GM10266 (cell line): ENCODE measurements around the gene SORCS2.

Source experiments
- DNase-seq: peaks from one replicate; pipeline ENCODE4 v3.0.0; 2012; ENCODE audit errors: extremely low spot score
- CTCF ChIP-seq: IDR thresholded peaks from 2 replicates; pipeline ENCODE4 v1.5.1; 2012; ENCODE audit warnings: mild to moderate bottlenecking, low read depth; ENCODE audit not compliant: control insufficient read depth, insufficient read depth; ENCODE audit errors: missing control alignments

SORCS2 gene

GRCh38 chr4:7711307-7711963, 519.1 kb downstream of the SORCS2 start:
- TF ChIP-seq CTCF: no peak
- DNase-seq: no peak

DNA sequence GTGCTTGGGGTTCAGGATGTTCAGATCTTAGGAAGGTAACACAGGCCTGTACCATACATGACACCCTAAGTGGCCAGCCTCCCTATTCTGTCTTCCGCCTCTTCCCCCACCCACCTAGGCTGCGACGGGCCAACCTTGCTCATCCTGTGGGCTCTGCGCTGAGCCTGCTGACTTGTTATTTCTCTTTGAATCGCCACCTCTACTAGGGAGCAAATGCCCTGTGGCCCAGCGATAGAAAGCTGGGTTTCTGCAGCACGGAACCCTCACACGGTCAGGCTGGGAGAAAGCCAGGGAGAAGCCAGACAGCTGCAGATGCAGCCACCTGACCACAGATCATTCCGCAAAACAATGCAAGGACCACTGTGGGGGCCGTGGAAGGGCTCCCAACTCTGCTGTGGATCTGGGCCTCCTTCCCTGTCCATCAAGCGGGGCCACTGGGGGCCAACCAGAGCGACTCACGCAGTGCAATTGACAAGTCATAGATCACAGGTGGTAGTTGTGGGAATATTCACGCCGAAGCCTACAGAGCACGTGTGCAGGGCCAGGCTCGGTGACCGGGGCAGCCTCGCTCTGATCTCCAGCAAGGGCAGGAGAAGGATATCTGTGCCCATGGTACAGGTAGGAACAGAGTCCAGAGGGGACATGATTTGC, 519.8 kb downstream of the SORCS2 start:
- no peak for DNase-seq
- no peak for TF ChIP-seq CTCF

DNA sequence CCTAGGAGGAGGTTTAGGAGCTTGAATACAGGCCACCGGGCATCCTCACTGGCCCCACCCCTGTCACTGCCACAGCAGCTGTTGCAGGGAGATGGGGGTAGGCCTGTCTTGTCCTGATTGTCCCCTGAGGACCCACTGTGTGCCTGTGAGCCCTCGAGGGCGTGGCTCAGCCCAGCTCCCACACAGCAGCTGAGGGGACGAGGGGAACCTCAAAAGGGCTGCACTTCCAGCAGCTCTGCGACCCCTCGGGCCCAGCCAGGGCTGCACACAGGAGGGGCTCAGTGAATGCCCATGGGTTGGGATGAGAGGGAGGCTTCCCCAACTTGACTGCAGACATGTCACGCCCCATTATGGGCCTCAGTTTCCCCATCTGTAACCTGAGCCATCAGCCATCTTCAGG, 521.4 kb downstream of the SORCS2 start:
- TF ChIP-seq CTCF: no peak
- no peak for DNase-seq

- TF ChIP-seq CTCF: no peak
- no peak for DNase-seq
Measured at GRCh38 chr4:7714176-7714575, 521.8 kb downstream of the SORCS2 start.

DNA sequence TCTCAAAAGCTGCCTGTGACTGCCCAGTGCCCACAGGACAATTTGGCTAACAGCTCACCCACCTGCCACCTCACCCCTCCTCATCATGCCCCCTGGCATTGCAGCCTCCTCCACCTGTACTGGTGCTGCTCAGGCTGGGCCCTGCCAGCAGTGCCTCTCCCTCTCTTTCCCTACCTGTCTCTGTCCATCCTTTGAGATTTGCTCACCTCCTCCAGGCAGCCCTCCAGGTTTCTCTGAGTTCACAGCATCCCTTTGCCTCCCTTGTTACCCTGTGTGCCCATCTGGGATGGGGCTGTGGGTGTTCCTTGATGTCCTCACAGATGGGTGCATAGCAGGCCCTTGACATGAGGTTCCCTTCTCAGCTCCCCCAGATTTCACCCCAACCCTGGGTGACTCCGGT, 522.4 kb downstream of the SORCS2 start:
- DNase-seq: no peak
- no peak for TF ChIP-seq CTCF

- DNase-seq: no peak
- no peak for TF ChIP-seq CTCF
Measured at GRCh38 chr4:7715271-7716009, 523.1 kb downstream of the SORCS2 start.
